SJSA1 (cell line): Measurements from ENCODE around the gene LZTFL1. TPM values are rescaled to one million over a fixed set of nuclear protein-coding genes. Genes with fewer than 3 reads are reported as not detected.

Source experiments
- DNase-seq, 2 experiments: peaks; one replicate each; pipeline ENCODE4 v3.0.0-alpha.2; 2015 to 2020; ENCODE audit warnings: low spot score in 2 of 2, low read depth in 1 of 2
- H3K27ac ChIP-seq: fragments of 250-450 bp; sonication (Bioruptor Pico); 2 replicates; pipeline ENCODE4 v1.5.1; 2020; ENCODE audit warnings: mild to moderate bottlenecking, moderate library complexity
- H3K27me3 ChIP-seq: fragments of 250-450 bp; sonication (Bioruptor Pico); replicated peaks from 2 replicates; pipeline ENCODE4 v1.5.1; 2020; ENCODE audit warnings: mild to moderate bottlenecking, moderate library complexity
- H3K36me3 ChIP-seq: fragments of 250-450 bp; sonication (Bioruptor Pico); 2 replicates; pipeline ENCODE4 v1.5.1; 2020; ENCODE audit warnings: mild to moderate bottlenecking
- H3K4me1 ChIP-seq: fragments of 250-450 bp; sonication (Bioruptor Pico); replicated peaks from 2 replicates; pipeline ENCODE4 v1.6.1; 2021; ENCODE audit warnings: mild to moderate bottlenecking
- H3K4me3 ChIP-seq: fragments of 250-450 bp; sonication (Bioruptor Pico); 2 replicates; pipeline ENCODE4 v1.5.1; 2020; ENCODE audit warnings: mild to moderate bottlenecking
- H3K9me3 ChIP-seq: fragments of 250-450 bp; sonication (Bioruptor Pico); replicated peaks from 2 replicates; pipeline ENCODE4 v1.5.1; 2020; ENCODE audit warnings: mild to moderate bottlenecking
- total RNA-seq: library from RNA; depleted of rRNA; stranded (reverse); fragments of >200 nt; shearing (Covaris generic); gene quantifications from 2 replicates; pipeline ENCODE4 v1.2.3, GENCODE V29; 2014

LZTFL1 gene
- total RNA-seq, 1 experiment from 2014 or later = 8.2 TPM

DNA sequence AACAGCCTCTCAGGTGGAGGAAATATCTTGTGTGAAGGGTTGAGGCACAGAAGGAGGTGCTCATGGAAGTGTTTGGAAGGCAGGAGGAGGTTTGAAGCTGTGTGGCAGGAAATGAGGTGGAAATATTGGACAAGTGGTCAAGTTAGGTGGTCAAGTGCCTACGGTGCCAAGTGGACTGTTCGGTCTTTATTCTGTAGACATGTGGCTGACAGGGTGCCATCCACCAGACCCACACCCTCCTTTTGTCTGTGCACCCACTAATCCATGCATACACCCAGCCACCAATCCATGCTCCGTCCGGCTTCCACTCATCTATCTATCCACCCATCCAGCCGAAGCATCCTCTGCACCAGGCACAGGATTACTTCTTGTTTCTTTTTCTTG lies 47.8 kb downstream of the LZTFL1 start:
- Histone ChIP-seq H3K9me3 (no peaks in the 10 kb centered on the region), H3K36me3 (no peaks in the 10 kb centered on the region), H3K4me3 (no peak overlapping the region), H3K27ac (no peak overlapping the region), H3K4me1 (peaks cover 9% of the 10 kb centered on the region), H3K27me3 (peaks cover 48% of the 10 kb centered on the region)
- no peak for DNase-seq

DNA sequence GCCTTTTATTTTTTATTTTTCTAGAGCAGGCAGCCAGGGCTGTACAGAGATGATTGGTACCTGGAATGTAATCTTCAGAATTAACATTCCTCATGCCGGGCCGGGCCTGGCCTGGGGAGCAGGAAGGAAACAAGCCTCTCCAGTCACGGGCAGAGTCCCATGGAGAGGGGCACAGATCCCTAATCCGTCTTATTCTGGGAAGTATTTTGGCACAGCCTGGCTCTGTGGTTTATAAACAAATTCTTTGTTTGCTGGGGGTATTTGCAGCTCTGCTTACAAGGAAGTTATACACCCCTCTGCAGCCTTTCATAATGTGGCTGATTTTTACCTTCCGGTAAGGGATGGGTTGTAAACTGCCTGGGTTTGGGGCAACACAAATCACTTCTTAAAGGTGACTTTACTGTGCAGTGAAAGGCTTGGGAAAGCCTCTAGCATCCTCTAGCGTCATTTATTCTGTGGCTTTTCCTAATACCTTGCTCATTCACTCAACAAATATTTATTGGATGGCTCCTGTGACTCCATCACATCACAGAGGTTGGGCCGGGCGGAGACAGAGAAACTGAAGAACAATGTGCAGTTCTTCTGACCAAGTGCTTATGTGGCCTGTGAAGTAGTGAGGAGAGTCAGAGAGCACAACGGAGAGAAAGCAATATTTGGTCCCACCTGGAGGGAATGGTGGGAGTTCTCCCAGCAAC lies 48.3 kb downstream of the LZTFL1 start:
- H3K36me3 ChIP-seq = no peaks in the 10 kb centered on the region
- H3K27me3 ChIP-seq = peaks cover 48% of the 10 kb centered on the region
- DNase-seq = no peak
- H3K27ac ChIP-seq = no peak overlapping the region
- H3K4me1 ChIP-seq = peaks cover 9% of the 10 kb centered on the region
- H3K9me3 ChIP-seq = 0 out of 2 replicates have a peak, but pooled peaks cover 3% of the 10 kb centered on the region
- no peak overlapping the region for H3K4me3 ChIP-seq

DNA sequence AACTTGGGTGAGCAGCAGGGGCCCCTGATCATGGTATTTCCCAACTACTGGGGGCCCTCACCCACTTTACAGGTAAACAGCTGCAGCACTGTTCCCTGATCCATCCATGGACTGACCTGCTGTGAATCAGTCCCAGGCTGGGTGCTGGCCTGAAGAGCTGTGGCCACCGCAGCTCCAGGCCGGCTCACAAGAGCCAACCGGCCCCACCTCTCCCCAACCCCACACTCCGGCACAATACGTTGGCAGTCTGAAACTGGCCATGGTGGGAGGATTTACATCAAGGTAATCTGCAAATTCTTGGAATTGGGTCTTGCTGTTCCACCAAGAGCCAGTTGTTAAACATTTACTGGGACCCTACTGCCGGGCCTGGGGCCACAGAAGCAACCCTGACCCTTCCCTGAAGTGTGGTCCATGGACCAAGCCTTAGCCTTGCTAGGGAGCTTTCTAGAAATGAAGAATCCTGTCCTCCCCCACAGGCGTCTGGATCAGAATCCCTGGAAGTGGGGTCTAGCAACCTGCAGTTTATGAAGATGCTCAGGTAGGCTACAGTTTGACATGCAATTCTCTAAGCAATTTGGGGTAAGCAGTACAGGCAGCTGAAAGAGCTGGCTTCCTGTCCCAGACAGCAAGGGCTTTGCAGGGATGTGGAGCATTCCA lies 49.3 kb downstream of the LZTFL1 start:
- Histone ChIP-seq H3K4me3 (no peak overlapping the region), H3K27ac (no peak overlapping the region), H3K9me3 (0 out of 2 replicates have a peak, but pooled peaks cover 3% of the 10 kb centered on the region), H3K4me1 (peaks cover 9% of the 10 kb centered on the region), H3K27me3 (peaks cover 42% of the 10 kb centered on the region), H3K36me3 (no peaks in the 10 kb centered on the region)
- no peak for DNase-seq

DNA sequence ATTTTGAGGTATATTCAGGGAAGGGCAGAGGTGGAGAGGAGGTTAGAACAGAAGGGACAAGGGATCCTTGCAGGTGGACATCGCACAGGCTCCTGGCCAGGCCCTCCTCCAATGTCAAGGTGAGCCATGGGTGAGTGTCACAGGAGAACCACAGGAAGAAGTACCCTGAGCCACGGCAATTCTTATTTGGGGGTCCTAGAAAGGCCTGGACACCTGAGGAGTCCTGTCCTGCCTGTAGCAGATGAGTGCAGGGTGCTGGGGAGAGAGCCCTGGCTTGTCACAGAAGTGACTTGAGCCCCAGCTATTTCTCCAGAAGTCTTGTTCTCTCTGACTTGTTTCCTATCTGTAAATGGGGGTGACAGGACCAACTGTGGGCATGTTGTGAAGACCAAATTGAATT lies 49.9 kb downstream of the LZTFL1 start:
- H3K4me3 ChIP-seq = no peak overlapping the region
- peaks cover 9% of the 10 kb centered on the region for H3K4me1 ChIP-seq
- H3K27me3 ChIP-seq = peaks cover 35% of the 10 kb centered on the region
- H3K9me3 ChIP-seq = 0 out of 2 replicates have a peak, but pooled peaks cover 3% of the 10 kb centered on the region
- H3K36me3 ChIP-seq = no peaks in the 10 kb centered on the region
- no peak for DNase-seq
- H3K27ac ChIP-seq = no peak overlapping the region

DNA sequence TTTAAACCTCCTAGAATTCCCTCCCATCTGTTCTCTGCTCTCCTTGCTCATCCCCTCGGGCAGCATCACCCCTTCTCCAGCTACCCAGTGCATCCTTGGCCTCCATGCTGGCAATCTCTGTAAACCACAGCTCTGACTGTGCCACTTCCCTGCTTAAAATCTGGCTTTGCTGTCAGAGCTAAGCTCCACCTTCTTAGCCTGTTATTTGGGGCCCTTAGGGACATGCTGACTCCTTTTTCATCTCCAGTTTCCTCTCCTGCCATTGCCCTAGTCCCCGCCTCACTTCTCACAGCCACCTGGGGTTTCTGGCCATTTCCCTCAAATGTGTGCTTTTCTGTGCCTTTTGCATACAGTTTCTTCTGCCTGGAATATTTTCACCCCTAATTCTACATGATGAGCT lies 51.3 kb downstream of the LZTFL1 start:
- Histone ChIP-seq H3K27me3 (peaks cover 21% of the 10 kb centered on the region), H3K27ac (no peak overlapping the region), H3K36me3 (no peaks in the 10 kb centered on the region), H3K4me3 (no peak overlapping the region), H3K9me3 (0 out of 2 replicates have a peak, but pooled peaks cover 3% of the 10 kb centered on the region), H3K4me1 (no peaks in the 10 kb centered on the region; the same call in 1 of the 2 replicates)
- no peak for DNase-seq

DNA sequence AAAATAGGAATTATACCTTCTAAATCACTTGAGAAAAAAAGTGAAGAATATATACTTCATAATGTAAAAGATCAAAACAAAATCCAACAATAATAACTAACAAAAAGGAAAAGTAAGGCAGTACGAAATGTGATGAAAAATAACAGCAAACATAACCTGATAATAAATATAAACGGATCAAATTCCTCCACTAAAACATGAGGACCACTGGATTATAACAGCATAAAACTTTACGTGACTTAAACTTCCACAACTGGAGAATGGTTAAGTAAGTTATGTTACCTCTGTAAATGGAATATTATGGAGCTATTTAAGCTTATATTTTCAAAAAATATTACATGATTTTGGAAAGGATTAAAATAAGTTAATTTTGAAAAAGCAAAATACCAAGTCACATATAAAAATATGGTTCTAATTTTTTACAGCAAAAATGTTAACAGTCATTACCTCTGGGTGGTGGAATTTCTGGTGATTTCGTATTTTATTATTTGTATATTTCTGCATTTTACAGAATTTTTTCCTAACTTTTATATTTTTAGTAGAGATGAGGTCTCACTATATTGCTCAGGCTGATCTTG lies 52.6 kb downstream of the LZTFL1 start:
- DNase-seq = no peak
- Histone ChIP-seq H3K27ac (no peak overlapping the region), H3K9me3 (0 out of 2 replicates have a peak, but pooled peaks cover 3% of the 10 kb centered on the region), H3K4me1 (no peaks in the 10 kb centered on the region), H3K36me3 (no peaks in the 10 kb centered on the region), H3K27me3 (peaks cover 8% of the 10 kb centered on the region), H3K4me3 (no peak overlapping the region)

DNA sequence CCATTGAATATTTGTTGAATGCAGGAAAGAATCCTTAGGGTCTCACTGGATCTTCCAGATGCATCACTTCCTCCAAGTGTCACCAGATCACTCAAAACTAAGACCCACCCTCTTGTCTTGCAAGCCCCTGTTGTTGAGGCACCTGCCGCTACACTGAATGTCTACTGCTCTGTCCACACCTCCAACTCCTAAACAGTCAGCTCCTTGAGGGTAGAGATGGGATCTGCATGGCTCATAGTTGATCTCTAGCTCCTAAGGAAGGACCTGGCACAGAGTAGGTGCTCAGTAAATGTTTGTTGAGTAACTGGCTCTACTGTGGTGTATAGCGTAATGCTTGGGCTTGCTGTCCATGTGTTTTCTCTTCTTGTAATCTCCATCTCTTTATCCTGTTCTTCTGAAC lies 54.4 kb downstream of the LZTFL1 start:
- no peaks in the 10 kb centered on the region for H3K27me3 ChIP-seq
- no peak for DNase-seq

DNA sequence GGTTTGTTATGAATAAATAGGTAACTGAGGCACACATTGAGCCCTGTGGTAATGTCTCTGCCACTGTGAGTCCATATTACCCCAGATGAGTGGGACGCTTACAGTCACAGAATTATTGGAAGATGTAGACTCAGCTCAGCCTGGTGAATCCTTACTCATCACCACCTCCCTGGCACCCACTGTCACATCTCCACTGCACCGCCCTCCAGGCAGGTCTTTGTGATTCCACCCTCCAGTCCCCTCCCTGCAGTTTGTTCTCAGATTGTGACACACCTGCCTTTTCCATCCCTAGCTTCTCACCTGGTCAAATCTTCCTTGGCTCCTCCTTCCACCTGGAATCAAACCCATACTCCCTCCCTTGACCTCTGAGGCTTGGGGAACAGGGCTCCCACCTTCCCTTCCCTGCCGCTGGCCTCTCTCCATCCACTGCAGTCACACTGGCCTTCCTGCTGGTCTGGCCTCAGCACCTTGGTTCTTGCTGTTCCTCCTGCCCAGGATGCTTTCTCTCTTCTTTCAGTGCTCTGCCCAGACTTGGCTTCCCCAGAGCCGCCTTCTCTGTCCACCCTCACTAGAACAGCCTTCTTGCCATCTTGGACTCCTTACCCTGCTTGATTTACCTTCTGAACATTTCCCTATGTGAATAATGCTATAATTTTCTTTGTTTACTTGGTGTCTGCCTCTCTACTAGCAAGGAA lies 55.0 kb downstream of the LZTFL1 start:
- H3K27ac ChIP-seq = no peak overlapping the region
- no peak overlapping the region for H3K4me3 ChIP-seq
- no peak for DNase-seq
- no peaks in the 10 kb centered on the region for H3K4me1 ChIP-seq
- H3K36me3 ChIP-seq = no peaks in the 10 kb centered on the region
- 0 out of 2 replicates have a peak, but pooled peaks cover 3% of the 10 kb centered on the region for H3K9me3 ChIP-seq
- H3K27me3 ChIP-seq = no peaks in the 10 kb centered on the region

More for the DNA sequence above, 54.4 kb downstream of the LZTFL1 start:
- no peaks in the 10 kb centered on the region for H3K4me1 ChIP-seq
- no peak overlapping the region for H3K4me3 ChIP-seq
- 0 out of 2 replicates have a peak, but pooled peaks cover 3% of the 10 kb centered on the region for H3K9me3 ChIP-seq
- H3K27ac ChIP-seq = no peak overlapping the region
- no peaks in the 10 kb centered on the region for H3K36me3 ChIP-seq

DNA sequence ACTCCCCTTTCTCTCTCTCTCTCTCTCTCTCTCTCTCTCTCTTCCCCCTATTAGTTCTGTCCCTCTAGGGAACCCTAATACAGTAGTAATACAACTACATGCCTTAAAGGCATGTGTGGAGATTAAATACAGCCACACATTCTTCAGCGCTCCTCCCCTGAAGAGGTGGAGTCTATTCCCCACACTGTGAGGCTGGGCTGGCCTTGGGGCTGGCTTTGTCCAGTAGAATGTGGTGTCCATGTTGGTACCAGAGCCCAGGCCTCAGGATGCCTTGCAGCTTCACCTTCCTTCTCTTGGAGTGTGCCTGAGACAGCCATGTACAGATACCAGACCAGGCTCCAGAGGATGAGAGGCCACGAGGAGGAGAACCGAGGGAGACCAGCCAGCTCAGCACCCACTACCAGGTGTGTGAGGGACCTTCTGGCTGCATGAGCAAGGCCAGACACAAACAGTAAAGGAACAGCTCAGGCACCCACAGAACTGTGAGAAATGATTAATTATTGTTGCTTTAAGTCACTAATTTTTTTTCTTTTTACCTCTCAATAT lies 56.2 kb downstream of the LZTFL1 start:
- Histone ChIP-seq H3K4me3 (no peak overlapping the region), H3K4me1 (no peaks in the 10 kb centered on the region), H3K9me3 (0 out of 2 replicates have a peak, but pooled peaks cover 3% of the 10 kb centered on the region), H3K27ac (no peak overlapping the region), H3K36me3 (no peaks in the 10 kb centered on the region), H3K27me3 (no peaks in the 10 kb centered on the region)
- no peak for DNase-seq

DNA sequence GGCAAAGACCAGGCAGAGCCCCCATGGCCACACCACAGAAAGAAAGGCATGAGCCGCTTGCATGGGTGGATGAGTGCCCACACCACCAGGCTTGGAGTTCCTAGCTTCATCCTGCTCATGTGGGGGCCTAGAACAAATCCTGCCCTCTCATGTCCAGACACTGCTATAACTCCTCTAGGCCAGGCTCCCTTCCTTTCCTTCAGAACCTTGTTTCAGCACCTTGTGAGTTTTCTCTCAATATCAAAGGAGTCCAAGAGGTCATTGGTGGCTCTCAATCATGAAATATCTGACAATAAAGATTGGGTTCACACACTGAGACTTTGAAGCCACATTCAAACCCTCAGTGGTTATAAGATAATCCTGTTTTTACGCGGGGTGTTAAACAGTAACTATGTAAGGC lies 58.3 kb downstream of the LZTFL1 start:
- H3K27ac ChIP-seq = no peak overlapping the region
- no peaks in the 10 kb centered on the region for H3K4me1 ChIP-seq
- H3K27me3 ChIP-seq = no peaks in the 10 kb centered on the region
- H3K4me3 ChIP-seq = no peak overlapping the region
- H3K36me3 ChIP-seq = no peaks in the 10 kb centered on the region
- 0 out of 2 replicates have a peak, but pooled peaks cover under 1% of the 10 kb centered on the region for H3K9me3 ChIP-seq
- DNase-seq = no peak

DNA sequence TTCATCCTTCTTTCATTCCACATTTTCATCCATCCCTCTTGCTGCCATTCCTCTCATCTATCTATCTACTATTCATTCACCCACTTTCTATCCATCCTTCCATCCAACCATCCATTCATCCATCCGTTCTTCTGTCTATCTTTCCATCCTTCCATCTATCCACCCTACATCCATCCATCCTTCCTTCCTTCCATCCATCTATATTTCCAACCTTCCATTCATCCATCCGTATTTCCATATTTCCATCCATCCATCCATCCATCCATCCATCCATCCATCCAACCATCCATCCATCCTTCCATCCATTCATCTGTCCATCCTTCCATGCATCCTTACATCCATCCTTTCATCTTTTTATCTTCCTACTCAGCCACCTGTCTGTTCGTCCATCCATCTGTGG lies 59.5 kb downstream of the LZTFL1 start:
- no peaks in the 10 kb centered on the region for H3K9me3 ChIP-seq
- H3K4me1 ChIP-seq = peaks cover 2% of the 10 kb centered on the region
- no peaks in the 10 kb centered on the region for H3K27me3 ChIP-seq
- no peak for DNase-seq
- no peaks in the 10 kb centered on the region for H3K36me3 ChIP-seq
- no peak overlapping the region for H3K4me3 ChIP-seq
- H3K27ac ChIP-seq = no peak overlapping the region

DNA sequence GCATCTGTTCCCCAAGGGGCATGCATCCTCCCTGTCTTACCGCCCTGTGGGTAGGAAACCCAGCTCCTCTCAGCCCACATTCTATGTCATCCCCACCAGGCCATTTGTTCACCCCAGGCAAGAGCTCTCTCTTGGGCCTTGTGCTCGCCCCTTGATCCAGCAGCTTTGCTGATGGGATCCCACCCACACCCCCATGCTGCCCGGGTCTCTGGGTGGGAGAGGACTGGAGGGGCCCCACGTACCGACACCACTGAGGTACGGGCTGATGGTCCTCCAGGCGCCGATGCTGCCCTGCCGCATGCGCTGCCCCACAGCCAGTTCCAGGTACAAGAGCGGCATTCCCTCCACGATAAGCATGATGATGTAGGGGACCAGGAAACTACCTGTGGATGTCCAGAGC lies 60.1 kb downstream of the LZTFL1 start:
- no peaks in the 10 kb centered on the region for H3K27me3 ChIP-seq
- no peaks in the 10 kb centered on the region for H3K9me3 ChIP-seq
- peaks cover 8% of the 10 kb centered on the region for H3K4me1 ChIP-seq
- no peak for DNase-seq
- H3K27ac ChIP-seq = no peak overlapping the region
- H3K4me3 ChIP-seq = no peak overlapping the region
- no peaks in the 10 kb centered on the region for H3K36me3 ChIP-seq

DNA sequence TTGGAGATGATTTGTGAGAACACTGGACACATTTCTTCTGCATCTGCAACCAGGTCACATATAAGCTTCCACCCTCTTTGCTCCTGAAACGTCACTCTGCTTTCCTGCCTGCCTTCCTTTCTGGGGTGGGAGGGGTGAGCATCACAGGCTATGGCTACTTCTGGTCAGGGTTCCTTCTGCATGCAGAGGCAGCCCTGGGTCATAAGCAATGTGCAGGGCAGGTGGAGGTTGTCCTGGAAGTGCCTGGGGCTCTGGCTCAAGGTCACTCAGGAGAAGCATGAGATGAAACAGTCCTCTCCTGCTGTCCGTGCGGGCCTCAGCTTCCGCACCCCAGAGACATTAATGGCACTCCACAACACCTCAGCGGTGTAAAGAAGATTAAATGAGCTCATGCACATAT lies 60.6 kb downstream of the LZTFL1 start:
- H3K4me3 ChIP-seq = no peak overlapping the region
- H3K36me3 ChIP-seq = no peaks in the 10 kb centered on the region
- H3K27ac ChIP-seq = no peak overlapping the region
- DNase-seq = no peak
- H3K9me3 ChIP-seq = no peaks in the 10 kb centered on the region
- no peaks in the 10 kb centered on the region for H3K27me3 ChIP-seq
- H3K4me1 ChIP-seq = peaks cover 13% of the 10 kb centered on the region
